NCI-H2171 (cell line): Measurements from ENCODE around the gene KCNQ1OT1.

Source experiments
- DNase-seq: peaks from one replicate; lab custom pipeline; 2025; lab: John Stamatoyannopoulos, UW

Gene KCNQ1OT1

DNA sequence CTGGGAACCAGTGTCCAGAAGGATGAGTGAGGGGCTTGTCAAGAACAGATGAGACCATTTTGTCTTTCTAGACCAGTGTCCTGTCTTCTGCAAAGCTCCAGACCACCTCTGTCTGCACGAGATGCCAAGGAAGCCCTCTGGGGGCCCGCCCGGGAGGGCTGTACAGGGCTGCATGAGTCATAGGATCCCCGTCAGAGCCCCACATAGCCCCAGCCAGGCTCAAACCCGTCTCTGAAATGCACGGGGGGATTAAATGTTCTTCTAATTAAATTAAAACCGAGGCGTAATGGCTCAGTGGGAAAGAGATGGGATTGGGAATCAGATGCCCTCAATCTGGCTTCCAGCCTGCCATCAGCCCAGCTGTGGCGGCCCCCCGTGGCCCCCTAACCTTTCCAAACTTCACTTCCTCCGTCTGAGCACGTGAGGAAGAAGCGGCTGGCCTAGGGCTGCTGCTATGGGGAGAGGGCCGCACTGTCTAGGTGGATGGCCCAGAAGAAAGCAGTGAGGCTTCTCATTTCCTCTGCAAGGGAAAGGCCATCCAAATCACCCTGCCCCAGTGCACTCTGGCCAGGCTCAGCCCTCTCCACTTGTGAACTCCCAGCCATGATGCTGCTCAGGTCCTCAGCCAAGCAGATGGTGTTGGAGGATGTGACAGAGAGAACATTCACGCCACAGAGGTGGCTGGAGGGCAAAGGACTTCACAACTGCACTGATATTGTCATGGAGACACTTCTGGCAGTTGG is 32.8 kb downstream of the KCNQ1OT1 start:
- no peak for DNase-seq

DNA sequence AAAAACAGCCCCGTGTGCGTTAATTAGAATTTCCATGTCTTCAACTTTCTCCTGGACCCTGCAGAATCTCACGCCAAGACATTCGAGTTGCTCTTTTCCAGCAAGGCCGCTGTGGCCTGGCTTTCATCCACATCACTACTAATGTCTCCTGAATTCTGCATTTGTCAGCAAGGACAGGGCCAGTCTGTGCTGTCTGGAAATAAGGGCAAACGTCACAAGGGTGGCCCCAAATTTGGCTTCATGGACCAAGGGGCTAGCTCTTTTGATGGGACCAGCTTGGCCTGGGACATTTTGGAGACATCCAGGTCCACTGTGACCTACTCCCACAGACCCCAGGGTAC is 33.4 kb downstream of the KCNQ1OT1 start:
- no peak for DNase-seq

- DNase-seq: no peak
Observed at GRCh38 chr11:2665526-2666400, 34.0 kb downstream of the KCNQ1OT1 start.

- no peak for DNase-seq
Observed at GRCh38 chr11:2664791-2665525, 34.8 kb downstream of the KCNQ1OT1 start.

DNA sequence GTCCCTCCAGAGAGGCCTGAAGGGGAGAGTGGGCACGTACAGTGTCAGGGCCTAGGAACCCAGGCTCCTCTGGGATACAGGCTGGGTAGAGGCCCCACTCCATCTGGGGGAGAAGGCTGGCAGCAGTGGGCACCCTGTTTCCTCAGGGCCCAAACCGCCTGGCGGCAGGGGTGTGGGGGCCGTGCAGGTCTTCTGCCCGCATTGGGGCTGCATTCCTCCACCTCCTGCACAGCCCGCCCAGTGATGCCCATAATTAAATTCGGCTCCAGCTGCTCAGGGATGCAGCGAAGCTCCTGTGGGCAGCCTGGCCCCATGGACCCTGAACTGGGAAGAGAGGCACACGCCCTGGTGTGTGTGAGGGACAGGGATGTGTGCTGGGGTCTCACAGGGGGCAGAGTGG is 35.4 kb downstream of the KCNQ1OT1 start:
- DNase-seq: no peak

- DNase-seq: no peak
Observed at GRCh38 chr11:2663915-2664314, 35.9 kb downstream of the KCNQ1OT1 start.

GRCh38 chr11:2663506-2663905 is 36.3 kb downstream of the KCNQ1OT1 start:
- DNase-seq: no peak

DNA sequence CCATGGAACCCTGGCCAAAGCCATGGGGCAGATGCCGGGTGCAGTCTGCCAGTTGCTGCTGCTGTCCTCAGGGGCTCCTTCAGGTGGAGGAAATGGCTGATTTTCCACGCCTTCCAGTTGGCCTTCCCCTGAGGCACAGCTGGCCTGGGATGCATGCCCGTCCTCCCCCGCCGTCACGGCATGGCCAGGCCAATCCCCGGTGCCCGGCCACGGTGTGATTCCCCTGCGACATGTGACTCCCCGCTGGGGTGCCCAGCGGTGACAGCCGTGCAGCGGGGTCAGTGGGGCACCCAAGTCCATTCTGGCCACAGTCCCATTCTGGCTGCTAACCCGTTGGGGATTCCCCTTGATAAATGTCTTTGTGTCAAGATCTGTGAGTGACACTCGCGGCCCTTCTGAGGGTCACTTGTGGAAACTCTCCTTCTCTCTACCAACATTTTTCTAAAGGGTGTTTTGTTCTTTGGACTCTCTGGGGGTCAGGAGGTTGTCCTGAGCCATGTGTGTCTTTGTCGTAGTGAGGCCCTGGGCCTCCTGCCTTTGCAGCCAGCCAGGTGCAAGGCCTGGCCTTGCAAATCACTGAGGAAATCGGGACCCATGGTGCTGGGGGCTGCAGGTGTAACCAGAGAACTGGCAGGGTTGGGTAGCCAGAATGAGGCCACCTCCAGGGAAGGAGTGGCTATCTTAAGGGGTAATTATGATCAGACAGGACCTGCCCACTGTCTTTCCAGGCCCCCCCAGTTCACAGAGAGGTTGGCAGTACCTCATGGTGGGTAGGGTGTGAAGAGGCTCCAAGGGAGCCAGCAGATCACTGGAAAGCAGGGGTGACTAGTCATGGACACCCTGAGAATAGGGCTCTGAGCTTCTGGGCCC is 37.1 kb downstream of the KCNQ1OT1 start:
- no peak for DNase-seq

DNA sequence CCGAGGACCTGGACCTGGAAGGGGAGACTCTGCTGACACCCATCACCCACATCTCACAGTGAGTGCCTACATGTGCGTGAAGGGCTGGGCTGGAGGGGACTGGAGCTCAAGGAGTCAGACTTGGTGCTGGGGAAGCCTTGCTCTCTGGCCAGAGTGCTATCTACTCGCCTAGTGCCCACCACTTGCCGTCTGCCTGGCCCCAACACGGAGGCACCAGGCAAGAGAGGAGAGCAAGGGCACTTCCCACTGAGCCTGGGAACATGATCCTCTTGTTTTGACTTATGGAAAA is 37.8 kb downstream of the KCNQ1OT1 start:
- no peak for DNase-seq

- no peak for DNase-seq
Observed at GRCh38 chr11:2661173-2662023, 38.4 kb downstream of the KCNQ1OT1 start.

DNA sequence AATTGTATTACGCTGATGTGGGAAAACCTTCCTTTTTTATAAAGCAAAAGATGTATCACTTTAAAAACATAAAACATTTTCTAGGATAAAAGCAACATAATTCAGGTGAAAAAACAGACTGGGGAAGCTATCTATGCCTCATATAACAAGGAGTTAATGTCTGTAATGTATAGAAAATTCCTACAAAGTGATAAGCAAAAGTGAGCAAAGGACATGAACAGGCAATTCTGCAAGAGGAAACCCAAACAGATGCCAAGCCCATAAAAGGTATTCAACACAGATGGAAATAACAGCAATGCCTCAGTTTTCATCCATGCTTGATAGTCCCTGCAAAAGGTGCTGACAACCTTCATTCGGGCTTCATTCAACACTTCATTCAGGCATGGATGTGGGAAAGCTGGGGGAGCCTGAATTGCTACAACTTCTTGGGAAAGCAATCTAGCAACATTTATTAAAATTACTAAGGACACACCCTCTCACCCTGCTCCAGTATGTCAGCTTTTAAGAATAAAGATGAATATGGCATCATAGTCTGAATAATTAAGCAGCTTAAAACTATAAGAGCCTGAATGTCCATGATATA is 39.3 kb downstream of the KCNQ1OT1 start:
- DNase-seq: no peak

GRCh38 chr11:2657697-2658284 is 42.0 kb downstream of the KCNQ1OT1 start:
- DNase-seq: no peak

DNA sequence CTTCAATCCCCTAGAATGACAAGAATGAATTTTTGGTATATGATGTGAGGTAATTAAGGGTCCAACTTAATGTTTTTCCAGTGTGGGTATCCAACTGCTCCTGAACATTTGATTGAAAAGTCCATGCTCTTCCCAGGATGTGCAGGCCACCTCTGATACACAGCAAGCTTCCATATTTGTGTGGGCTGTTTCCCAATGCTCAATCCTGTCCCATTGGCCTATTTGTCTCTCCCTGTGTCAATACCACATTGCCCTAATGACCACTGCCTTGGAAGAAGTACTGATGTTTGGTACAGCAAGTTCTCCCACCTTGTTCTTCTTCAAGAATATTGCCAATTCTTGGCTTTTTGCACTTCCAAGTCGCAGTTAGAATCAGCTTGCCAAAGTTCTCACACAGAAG is 42.9 kb downstream of the KCNQ1OT1 start:
- no peak for DNase-seq

GRCh38 chr11:2655834-2656622 is 43.8 kb downstream of the KCNQ1OT1 start:
- DNase-seq: no peak

GRCh38 chr11:2655016-2655719 is 44.6 kb downstream of the KCNQ1OT1 start:
- DNase-seq: no peak

- no peak for DNase-seq
Observed at GRCh38 chr11:2653930-2654739, 45.7 kb downstream of the KCNQ1OT1 start.

GRCh38 chr11:2653198-2653551 is 46.6 kb downstream of the KCNQ1OT1 start:
- DNase-seq: no peak
